SJSA1 (cell line): ENCODE measurements around the gene ABCC12. TPM values are rescaled to one million over a fixed set of nuclear protein-coding genes. Genes with fewer than 3 reads are reported as not detected.

Experiments used
- DNase-seq, 2 experiments: peaks; one replicate each; pipeline ENCODE4 v3.0.0-alpha.2; 2015 to 2020; ENCODE audit warnings: low spot score in 2 of 2, low read depth in 1 of 2
- H3K27ac ChIP-seq: fragments of 250-450 bp; sonication (Bioruptor Pico); 2 replicates; pipeline ENCODE4 v1.5.1; 2020; ENCODE audit warnings: mild to moderate bottlenecking, moderate library complexity
- H3K27me3 ChIP-seq: fragments of 250-450 bp; sonication (Bioruptor Pico); replicated peaks from 2 replicates; pipeline ENCODE4 v1.5.1; 2020; ENCODE audit warnings: mild to moderate bottlenecking, moderate library complexity
- H3K36me3 ChIP-seq: fragments of 250-450 bp; sonication (Bioruptor Pico); 2 replicates; pipeline ENCODE4 v1.5.1; 2020; ENCODE audit warnings: mild to moderate bottlenecking
- H3K4me1 ChIP-seq: fragments of 250-450 bp; sonication (Bioruptor Pico); replicated peaks from 2 replicates; pipeline ENCODE4 v1.6.1; 2021; ENCODE audit warnings: mild to moderate bottlenecking
- H3K4me3 ChIP-seq: fragments of 250-450 bp; sonication (Bioruptor Pico); 2 replicates; pipeline ENCODE4 v1.5.1; 2020; ENCODE audit warnings: mild to moderate bottlenecking
- H3K9me3 ChIP-seq: fragments of 250-450 bp; sonication (Bioruptor Pico); replicated peaks from 2 replicates; pipeline ENCODE4 v1.5.1; 2020; ENCODE audit warnings: mild to moderate bottlenecking
- total RNA-seq: library from RNA; depleted of rRNA; stranded (reverse); fragments of >200 nt; shearing (Covaris generic); gene quantifications from 2 replicates; pipeline ENCODE4 v1.2.3, GENCODE V29; 2014

Gene ABCC12
- total RNA-seq, 1 experiment from 2014 or later, result 0.03 TPM

- Histone ChIP-seq H3K4me3 (no peak overlapping the region), H3K27me3 (no peaks in the 10 kb centered on the region), H3K36me3 (no peaks in the 10 kb centered on the region), H3K9me3 (no peaks in the 10 kb centered on the region), H3K4me1 (peaks cover 16% of the 10 kb centered on the region), H3K27ac (no peak overlapping the region)
- no peak for DNase-seq
These were observed 2.0 kb upstream of the ABCC12 start for GRCh38 chr16:48157794-48158193.

DNA sequence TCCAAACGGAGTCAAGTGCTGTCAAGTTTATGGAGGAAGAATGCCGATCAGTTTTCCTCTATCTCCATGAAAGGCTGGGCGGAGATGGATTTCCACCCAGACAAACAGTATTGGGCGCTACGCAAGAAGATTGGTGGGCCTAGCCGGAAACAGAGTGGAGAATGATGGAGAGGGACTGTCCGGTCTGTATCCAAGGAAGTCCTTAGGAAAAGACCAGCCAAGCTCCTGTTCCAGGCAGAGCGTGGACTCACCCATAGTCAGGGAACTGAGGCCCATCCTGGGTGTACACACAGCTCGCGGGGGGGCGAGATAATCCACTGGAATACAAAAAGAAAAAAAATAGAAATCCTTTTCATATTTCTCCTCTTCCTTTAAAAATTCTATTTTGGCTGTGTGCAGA is 1.5 kb upstream of the ABCC12 start:
- Histone ChIP-seq H3K4me3 (no peak overlapping the region), H3K36me3 (no peaks in the 10 kb centered on the region), H3K27ac (no peak overlapping the region), H3K4me1 (peaks cover 16% of the 10 kb centered on the region), H3K27me3 (no peaks in the 10 kb centered on the region), H3K9me3 (no peaks in the 10 kb centered on the region)
- no peak for DNase-seq

GRCh38 chr16:48156790-48157209 is 1.0 kb upstream of the ABCC12 start:
- Histone ChIP-seq H3K36me3 (no peaks in the 10 kb centered on the region), H3K4me3 (no peak overlapping the region), H3K9me3 (no peaks in the 10 kb centered on the region), H3K27me3 (no peaks in the 10 kb centered on the region), H3K4me1 (peaks cover 16% of the 10 kb centered on the region), H3K27ac (no peak overlapping the region)
- DNase-seq, result peak; percentile 62 to 82

DNA sequence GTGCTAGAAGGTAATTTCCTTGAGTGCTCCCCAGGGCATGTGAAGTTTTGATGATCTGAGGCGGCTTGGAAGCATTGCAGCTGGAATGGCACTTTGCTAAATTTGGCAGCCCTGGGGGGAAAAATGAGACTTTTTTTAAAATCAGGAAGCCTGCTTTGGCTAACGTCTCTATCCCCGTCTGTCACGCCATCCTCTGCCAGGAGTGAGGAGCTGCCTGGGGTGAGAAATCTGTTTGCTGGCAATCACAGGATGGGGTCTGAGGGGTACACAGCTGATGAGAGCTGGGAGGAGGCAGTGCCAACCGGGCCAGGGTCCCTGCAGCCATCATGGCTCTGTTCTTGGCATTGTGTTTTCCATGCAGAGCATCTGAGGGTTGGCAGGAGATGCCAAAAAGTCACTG is 2.0 kb downstream of the ABCC12 start:
- H3K27me3 ChIP-seq, result 0 out of 2 replicates have a peak, but pooled peaks cover 4% of the 10 kb centered on the region
- no peaks in the 10 kb centered on the region for H3K36me3 ChIP-seq
- H3K9me3 ChIP-seq, result no peaks in the 10 kb centered on the region
- peaks cover 16% of the 10 kb centered on the region for H3K4me1 ChIP-seq
- H3K4me3 ChIP-seq, result no peak overlapping the region
- no peak for DNase-seq
- no peak overlapping the region for H3K27ac ChIP-seq

DNA sequence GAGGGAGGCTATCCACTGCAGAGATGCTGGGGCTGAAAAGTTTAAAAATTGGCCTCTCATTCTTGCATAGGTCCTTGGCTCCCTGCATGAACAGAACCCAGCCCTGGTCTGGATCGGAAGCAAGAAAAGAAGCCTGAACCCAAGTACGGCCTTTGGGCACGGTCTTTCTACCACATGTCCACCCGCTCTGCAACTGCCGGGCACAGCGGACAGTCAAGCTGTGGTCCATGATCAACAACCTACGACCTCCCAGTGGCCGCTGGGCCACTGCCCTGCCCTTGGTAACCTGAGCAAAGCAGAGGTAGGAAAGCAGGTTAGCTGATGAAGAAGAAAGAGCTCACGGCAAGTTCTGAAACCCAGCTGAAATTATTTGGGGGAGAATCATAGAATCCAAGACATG is 3.6 kb downstream of the ABCC12 start:
- Histone ChIP-seq H3K27ac (no peak overlapping the region), H3K9me3 (no peaks in the 10 kb centered on the region), H3K36me3 (no peaks in the 10 kb centered on the region), H3K4me3 (no peak overlapping the region), H3K27me3 (0 out of 2 replicates have a peak, but pooled peaks cover 4% of the 10 kb centered on the region), H3K4me1 (peaks cover 6% of the 10 kb centered on the region; the same call in 1 of the 2 replicates)
- DNase-seq, result no peak

- no peaks in the 10 kb centered on the region for H3K9me3 ChIP-seq
These were observed 5.1 kb downstream of the ABCC12 start for GRCh38 chr16:48150707-48151106.

DNA sequence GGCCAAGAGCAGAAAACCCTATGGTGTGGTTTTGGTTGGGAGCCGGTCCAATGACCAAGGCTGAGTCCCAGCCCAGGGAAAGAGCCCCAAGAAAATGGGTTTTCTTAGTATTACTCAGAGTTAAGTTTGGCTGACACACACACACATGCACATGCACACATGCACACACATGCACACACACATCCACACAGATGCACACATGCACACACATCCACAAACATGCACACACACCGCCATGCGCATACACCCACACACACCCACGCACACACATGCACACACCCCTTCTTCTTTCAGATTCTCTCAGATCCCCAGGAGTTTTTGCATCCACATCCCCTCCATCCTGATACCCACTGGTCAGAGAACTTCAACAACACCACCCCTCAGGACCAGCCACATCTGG is 9.1 kb downstream of the ABCC12 start:
- Histone ChIP-seq H3K27me3 (0 out of 2 replicates have a peak, but pooled peaks cover 4% of the 10 kb centered on the region), H3K36me3 (no peaks in the 10 kb centered on the region), H3K4me1 (no peaks in the 10 kb centered on the region), H3K9me3 (no peaks in the 10 kb centered on the region), H3K27ac (no peak overlapping the region), H3K4me3 (no peak overlapping the region)
- no peak for DNase-seq

More at GRCh38 chr16:48150707-48151106, 5.1 kb downstream of the ABCC12 start:
- Histone ChIP-seq H3K4me3 (no peak overlapping the region), H3K4me1 (no peaks in the 10 kb centered on the region), H3K27ac (no peak overlapping the region), H3K36me3 (no peaks in the 10 kb centered on the region), H3K27me3 (0 out of 2 replicates have a peak, but pooled peaks cover 4% of the 10 kb centered on the region)
- DNase-seq, result no peak

- DNase-seq, result no peak
- Histone ChIP-seq H3K27me3 (0 out of 2 replicates have a peak, but pooled peaks cover 4% of the 10 kb centered on the region), H3K4me3 (no peak overlapping the region), H3K27ac (no peak overlapping the region), H3K36me3 (no peaks in the 10 kb centered on the region), H3K9me3 (no peaks in the 10 kb centered on the region), H3K4me1 (no peaks in the 10 kb centered on the region)
These were observed 9.7 kb downstream of the ABCC12 start for GRCh38 chr16:48146131-48146530.

- no peaks in the 10 kb centered on the region for H3K9me3 ChIP-seq
- no peak overlapping the region for H3K4me3 ChIP-seq
- H3K36me3 ChIP-seq, result no peaks in the 10 kb centered on the region
- DNase-seq, result no peak
- H3K27me3 ChIP-seq, result no peaks in the 10 kb centered on the region
- H3K27ac ChIP-seq, result no peak overlapping the region
- no peaks in the 10 kb centered on the region for H3K4me1 ChIP-seq
These were observed 11.9 kb downstream of the ABCC12 start for GRCh38 chr16:48143812-48144368.

DNA sequence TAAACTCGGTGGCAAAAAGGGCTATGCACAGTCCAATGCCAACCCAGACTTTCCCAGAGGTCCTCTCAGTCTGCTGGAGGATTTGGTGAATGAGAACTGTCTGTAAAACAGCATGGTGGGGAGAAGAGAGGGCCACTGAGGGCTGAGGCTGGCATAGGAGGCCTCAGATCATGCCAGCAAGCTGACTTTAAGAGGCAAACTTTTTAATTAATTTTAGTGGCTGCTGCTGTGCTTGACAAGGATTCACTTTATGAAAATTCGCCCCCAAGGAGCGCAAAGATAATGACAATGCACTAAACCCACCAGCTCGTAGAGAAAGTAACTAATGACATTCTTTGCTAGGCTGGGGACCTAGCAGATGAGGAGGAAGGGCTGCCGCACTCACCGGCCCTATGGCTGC is 15.0 kb downstream of the ABCC12 start:
- no peak overlapping the region for H3K4me3 ChIP-seq
- H3K4me1 ChIP-seq, result no peaks in the 10 kb centered on the region
- H3K36me3 ChIP-seq, result no peaks in the 10 kb centered on the region
- DNase-seq, result no peak
- no peaks in the 10 kb centered on the region for H3K27me3 ChIP-seq
- H3K27ac ChIP-seq, result no peak overlapping the region
- H3K9me3 ChIP-seq, result no peaks in the 10 kb centered on the region

DNA sequence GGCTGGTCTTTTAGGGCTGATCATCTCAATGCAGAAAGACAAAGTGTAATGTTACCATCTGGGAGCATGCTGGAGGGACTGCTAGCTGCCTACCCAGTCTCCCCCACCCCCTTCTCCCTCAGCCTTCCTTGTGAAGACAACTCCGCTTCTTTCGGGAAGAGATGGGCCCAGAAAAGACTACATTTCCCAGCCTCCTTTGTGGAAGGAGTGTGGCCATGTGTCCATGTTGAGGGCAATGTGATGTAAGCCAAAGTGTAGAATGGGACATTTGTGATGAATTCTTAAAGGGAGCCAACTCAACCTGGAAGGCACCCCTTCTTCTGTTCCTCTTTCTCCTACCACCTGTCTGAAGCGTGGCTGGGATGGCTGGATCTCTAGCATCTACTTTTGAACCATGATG is 16.3 kb downstream of the ABCC12 start:
- no peak for DNase-seq
- Histone ChIP-seq H3K36me3 (no peaks in the 10 kb centered on the region), H3K27ac (no peak overlapping the region), H3K9me3 (no peaks in the 10 kb centered on the region), H3K4me1 (no peaks in the 10 kb centered on the region), H3K27me3 (no peaks in the 10 kb centered on the region), H3K4me3 (no peak overlapping the region)

DNA sequence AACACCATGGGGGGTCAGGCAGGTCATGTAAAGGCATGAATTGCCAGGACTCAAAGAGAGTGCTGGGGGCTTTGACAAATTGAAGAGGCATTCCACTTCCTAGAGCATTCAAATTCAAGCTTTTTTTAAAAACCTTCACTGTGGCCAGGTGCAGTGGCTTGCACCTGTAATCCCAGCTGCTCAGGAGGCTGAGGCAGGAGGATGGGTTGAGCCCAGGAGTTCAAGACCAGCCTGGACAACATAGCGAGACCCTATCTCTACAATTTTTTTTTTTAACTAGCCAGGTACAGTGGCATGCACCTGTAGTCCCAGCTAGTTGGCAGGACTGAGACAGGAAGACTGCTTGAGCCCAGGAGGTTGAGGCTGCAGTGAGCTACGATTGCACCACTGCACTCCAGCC is 17.2 kb downstream of the ABCC12 start:
- Histone ChIP-seq H3K4me3 (no peak overlapping the region), H3K4me1 (no peaks in the 10 kb centered on the region)
- DNase-seq, result no peak

DNA sequence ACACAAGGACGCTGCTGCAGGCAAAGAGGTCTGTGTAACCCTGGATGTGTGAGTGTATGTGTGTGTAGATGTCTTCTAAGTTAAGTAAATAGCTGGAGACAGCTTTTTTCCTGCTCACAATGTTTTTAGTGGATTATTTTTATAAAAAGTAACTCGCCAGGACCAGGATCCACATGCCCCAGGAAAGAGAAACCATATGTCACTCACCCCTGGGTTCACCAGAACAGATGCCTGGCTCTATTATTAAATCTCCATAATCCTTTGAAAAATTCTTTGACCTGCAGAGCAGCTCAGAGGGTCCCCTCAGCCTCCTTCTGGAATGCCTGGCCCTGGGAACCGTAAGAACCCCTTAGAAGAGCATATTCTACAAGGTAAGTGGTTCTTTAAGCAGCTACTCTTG is 18.0 kb downstream of the ABCC12 start:
- no peaks in the 10 kb centered on the region for H3K4me1 ChIP-seq
- H3K36me3 ChIP-seq, result no peaks in the 10 kb centered on the region
- H3K4me3 ChIP-seq, result no peak overlapping the region
- no peaks in the 10 kb centered on the region for H3K9me3 ChIP-seq
- no peak for DNase-seq
- no peaks in the 10 kb centered on the region for H3K27me3 ChIP-seq
- H3K27ac ChIP-seq, result no peak overlapping the region

More for the DNA sequence above, 17.2 kb downstream of the ABCC12 start:
- Histone ChIP-seq H3K36me3 (no peaks in the 10 kb centered on the region), H3K27ac (no peak overlapping the region), H3K27me3 (no peaks in the 10 kb centered on the region), H3K9me3 (no peaks in the 10 kb centered on the region)

DNA sequence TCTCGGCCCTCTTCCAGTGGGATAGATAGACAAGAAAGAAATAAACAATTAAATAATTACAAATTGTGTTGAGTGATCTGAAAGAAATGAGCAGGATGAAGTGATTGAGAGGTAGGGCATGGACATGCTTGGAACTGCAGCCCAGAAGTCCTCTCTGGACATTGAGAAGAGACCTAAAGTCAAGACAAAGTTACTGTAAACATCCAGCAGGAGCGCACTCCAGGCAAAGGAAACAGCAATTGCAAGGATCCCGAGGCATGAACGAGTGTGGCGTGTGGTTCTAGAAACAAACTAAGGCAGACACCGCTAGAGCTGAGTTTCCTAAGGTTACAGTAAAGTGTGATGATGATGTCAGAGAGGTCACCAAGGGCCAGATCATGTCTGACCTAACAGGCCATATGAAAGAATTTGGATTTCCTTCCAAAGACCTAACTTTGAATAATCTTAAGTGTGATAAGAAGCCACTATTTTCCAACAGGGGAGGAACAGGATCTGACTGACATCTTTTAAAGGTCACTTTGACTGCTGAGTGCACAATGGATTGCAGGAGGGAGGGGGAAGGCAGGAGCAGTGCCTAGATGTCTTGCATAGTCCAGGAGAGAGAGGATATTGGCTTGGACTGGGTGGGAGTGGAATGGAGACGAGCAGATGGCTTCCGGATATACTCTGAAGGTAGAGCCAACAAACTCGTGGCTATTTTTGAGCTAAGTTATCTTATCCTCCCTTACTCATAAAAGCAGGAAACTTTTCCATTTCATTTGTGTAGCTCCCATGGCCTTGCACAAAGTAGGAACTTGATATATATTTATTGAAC is 19.0 kb downstream of the ABCC12 start:
- no peaks in the 10 kb centered on the region for H3K4me1 ChIP-seq
- no peaks in the 10 kb centered on the region for H3K27me3 ChIP-seq
- no peaks in the 10 kb centered on the region for H3K9me3 ChIP-seq
- DNase-seq, result no peak
- H3K36me3 ChIP-seq, result no peaks in the 10 kb centered on the region
- no peak overlapping the region for H3K4me3 ChIP-seq
- no peak overlapping the region for H3K27ac ChIP-seq
